Measurements from ENCODE around the gene WDR31. TPM values are rescaled to one million over a fixed set of nuclear protein-coding genes. Genes with fewer than 3 reads are reported as not detected.

WDR31 gene
- total RNA-seq, 4 donors from 2014 or later = 1.3 to 2.3 (median 1.8) TPM

DNA sequence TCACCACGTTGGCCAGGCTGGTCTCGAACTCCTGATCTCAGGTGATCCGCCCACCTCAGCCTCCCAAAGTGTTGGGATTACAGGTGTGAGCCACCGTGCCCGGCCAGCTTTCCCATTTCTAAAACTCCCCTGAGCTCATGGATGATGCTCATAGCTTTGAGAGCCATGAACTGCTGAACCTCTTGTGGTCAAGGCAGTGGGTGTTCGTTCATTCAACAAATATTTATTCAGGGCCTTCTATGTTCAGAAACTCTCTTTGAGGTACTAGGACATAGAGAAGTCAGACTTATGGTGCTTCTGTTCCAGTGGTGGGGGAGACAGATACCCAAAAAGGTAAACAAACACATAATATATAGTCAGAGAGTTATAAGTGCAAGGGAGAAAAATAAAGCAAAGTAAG lies 11.9 kb upstream of the WDR31 start:
- TF ChIP-seq, protein P1, sequence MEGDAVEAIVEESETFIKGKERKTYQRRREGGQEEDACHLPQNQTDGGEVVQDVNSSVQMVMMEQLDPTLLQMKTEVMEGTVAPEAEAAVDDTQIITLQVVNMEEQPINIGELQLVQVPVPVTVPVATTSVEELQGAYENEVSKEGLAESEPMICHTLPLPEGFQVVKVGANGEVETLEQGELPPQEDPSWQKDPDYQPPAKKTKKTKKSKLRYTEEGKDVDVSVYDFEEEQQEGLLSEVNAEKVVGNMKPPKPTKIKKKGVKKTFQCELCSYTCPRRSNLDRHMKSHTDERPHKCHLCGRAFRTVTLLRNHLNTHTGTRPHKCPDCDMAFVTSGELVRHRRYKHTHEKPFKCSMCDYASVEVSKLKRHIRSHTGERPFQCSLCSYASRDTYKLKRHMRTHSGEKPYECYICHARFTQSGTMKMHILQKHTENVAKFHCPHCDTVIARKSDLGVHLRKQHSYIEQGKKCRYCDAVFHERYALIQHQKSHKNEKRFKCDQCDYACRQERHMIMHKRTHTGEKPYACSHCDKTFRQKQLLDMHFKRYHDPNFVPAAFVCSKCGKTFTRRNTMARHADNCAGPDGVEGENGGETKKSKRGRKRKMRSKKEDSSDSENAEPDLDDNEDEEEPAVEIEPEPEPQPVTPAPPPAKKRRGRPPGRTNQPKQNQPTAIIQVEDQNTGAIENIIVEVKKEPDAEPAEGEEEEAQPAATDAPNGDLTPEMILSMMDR (IDR thresholded peaks at IDR 0.05) = no peak
- TF ChIP-seq POLR2A (IDR thresholded peaks at IDR 0.05) = no peak
- intact Hi-C loops (cut with DNase I; ENCODE audit: low total_unique reads) = no loop called here
- no peak overlapping the region for H3K4me3 ChIP-seq (ENCODE audit: low read depth, poor library complexity, severe bottlenecking)
- DNase-seq (ENCODE audit: low spot score in 2 of 2) = no peak
- 87 to 90% methylated on average over 6 of the region's 6 CpGs for WGBS, 2 donors

DNA sequence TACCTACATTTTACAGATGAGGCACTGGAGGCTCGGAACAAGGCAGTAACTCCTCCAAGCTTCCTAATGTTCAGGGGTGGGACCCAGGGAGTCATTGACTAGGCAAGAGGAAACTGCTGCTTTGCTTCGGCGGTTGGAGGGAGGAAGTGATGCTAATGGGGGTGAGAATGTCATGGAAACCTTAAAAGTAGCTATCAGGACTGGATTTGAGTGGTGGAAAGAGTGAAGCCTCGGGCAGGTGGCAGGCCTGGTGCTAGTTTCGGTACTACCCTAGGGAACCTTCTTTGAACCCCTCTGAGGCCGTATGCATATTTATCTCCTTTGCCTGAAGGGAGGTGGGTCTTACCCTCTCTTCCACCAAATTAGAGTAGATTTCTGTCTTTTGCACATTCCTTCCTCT lies 10.9 kb upstream of the WDR31 start:
- 50 to 58% methylated on average over 6 of the region's 6 CpGs for whole genome bisulfite sequencing, 2 donors
- H3K4me3 ChIP-seq (ENCODE audit: low read depth, poor library complexity, severe bottlenecking) = no peak overlapping the region

DNA sequence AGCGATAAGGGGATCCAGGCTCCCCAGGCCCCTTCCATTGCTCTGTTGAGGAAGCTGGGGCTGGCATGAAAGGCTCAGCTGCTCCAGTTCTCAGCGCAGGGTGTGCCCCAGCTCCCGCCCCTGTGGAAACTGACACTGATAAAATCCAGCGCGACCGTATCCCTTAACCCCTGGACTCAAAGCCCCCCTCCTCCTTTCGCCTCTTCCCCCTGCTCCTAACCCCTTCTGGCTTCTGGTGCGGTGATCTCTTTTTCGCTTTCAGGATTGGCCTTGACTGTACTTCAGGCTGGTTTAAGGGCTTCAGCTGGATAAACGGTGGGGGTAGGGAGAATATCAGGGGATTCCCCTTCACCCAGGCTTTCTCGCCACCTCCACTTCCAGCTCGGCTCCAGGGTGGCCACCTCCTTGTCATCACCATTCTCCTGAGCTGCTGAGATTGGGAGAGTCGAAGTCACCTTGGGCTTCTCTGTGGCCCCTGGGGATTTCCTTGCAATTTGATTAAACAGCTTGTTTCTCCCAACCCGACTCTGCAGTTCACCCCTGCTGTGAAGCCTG lies 10.1 kb upstream of the WDR31 start:
- 16 to 18% methylated on average over 14 of the region's 14 CpGs for WGBS, 2 donors
- DNase-seq (ENCODE audit: low spot score in 2 of 2) = no peak
- H3K4me3 ChIP-seq (ENCODE audit: low read depth, poor library complexity, severe bottlenecking) = no peak overlapping the region
- no peak for TF ChIP-seq POLR2A (IDR thresholded peaks at IDR 0.05)
- TF ChIP-seq, protein P1 (IDR thresholded peaks at IDR 0.05) = no peak
- intact Hi-C loops (cut with DNase I; ENCODE audit: low total_unique reads) = no loop called here

More for the DNA sequence above, 10.9 kb upstream of the WDR31 start:
- intact Hi-C loops (cut with DNase I; ENCODE audit: low total_unique reads) = no loop called here
- TF ChIP-seq, protein P1 (IDR thresholded peaks at IDR 0.05) = no peak
- TF ChIP-seq POLR2A (IDR thresholded peaks at IDR 0.05) = no peak
- no peak for DNase-seq (ENCODE audit: low spot score in 2 of 2)

DNA sequence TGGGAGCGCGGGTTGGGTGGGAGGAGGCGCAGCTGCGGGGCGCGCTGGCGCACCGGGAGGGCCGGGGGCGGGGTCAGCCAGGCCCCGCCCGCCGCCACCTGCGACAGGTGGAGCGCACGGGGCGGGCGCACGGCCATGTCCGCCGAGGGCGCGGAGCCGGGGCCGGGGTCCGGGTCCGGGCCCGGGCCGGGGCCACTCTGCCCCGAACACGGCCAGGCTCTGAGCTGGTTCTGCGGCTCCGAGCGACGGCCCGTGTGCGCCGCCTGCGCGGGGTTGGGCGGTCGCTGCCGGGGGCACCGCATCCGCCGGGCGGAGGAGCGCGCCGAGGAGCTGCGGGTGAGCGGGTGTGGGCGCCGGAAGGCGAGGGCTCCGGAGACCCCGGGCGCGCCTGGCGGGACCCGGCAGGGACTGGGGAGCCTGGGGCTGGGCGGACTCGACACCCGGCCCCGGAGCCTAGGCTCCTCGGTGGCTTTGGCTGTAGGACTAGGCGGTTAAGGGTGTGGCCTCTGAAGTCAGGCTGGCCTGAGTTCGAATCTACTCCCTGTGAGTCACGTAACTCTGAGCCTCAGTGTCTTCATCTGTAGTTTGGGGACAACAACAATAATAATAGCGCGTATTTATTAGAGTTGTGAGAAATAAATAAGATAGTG lies 9.5 kb upstream of the WDR31 start, which contains the start of gene BSPRY:
TSS of gene BSPRY (plus strand) at position 97 of the 650 bp plus-strand sequence. CDS start at position 136, 39 bp downstream.
- intact Hi-C loops (cut with DNase I; ENCODE audit: low total_unique reads) = no loop called here
- 2 to 3% methylated on average over 24 to 34 of the region's 71 CpGs for WGBS, 2 donors
- no peak for DNase-seq (ENCODE audit: low spot score in 2 of 2)
- TF ChIP-seq, protein P1 (IDR thresholded peaks at IDR 0.05) = no peak
- no peak for TF ChIP-seq POLR2A (IDR thresholded peaks at IDR 0.05)
- peak within 1 kb of the TSS; percentile 32 for H3K4me3 ChIP-seq (ENCODE audit: low read depth, poor library complexity, severe bottlenecking)

DNA sequence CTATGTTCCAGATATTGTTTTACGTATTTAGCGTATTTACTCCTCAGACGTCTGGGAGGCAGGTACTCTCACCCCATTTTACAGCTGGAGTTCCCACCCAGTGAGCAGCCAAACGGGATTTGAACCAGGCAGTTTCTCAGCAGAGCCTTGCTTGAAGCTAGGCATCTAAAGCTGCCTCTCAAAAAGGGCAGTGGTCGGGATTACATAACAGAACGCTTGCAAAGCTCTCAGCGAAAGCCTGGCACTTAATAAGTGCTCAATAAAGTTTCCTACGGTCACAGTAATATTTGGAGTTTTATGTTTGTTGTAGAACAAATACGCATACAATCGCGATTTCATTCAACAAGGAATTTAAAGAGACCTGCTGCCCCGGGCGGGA lies 9.0 kb upstream of the WDR31 start:
- TF ChIP-seq POLR2A (IDR thresholded peaks at IDR 0.05) = no peak
- TF ChIP-seq, protein P1 (IDR thresholded peaks at IDR 0.05) = no peak
- intact Hi-C loops (cut with DNase I; ENCODE audit: low total_unique reads) = no loop called here
- peak overlapping the region; percentile 32 for H3K4me3 ChIP-seq (ENCODE audit: low read depth, poor library complexity, severe bottlenecking)
- WGBS, 2 donors = 23% methylated on average over 13 of the region's 13 CpGs
- DNase-seq (ENCODE audit: low spot score in 2 of 2) = no peak

All from lower leg skin (tissue), 4 donors.